Panc1 (cell line): ENCODE results near the gene CAMK4.

Source experiments
- POLR2AphosphoS5 ChIP-seq: IDR thresholded peaks from 2 replicates; pipeline ENCODE4 v1.6.1; 2012; ENCODE audit warnings: mild to moderate bottlenecking, low read depth, low read length, moderate library complexity
- SIN3A ChIP-seq: IDR thresholded peaks from 2 replicates; pipeline ENCODE4 v1.6.1; 2012; ENCODE audit warnings: low read depth, mild to moderate bottlenecking, low read length, moderate library complexity, borderline replicate concordance; ENCODE audit not compliant: insufficient read depth
- TCF7L2 ChIP-seq: IDR thresholded peaks from 2 replicates; pipeline ENCODE4 v1.6.1; 2011; ENCODE audit warnings: mild to moderate bottlenecking, low read depth, low read length, inconsistent platforms
- TF ChIP-seq, protein P1 (sequence below): fragments of 450-650 bp; IDR thresholded peaks from 2 replicates; pipeline ENCODE4 v1.5.1; 2017; ENCODE audit warnings: mild to moderate bottlenecking
- TF ChIP-seq, protein P2 (sequence below), 2 experiments: IDR thresholded peaks; 2 replicates each; pipeline ENCODE4 v1.6.1; 2011 to 2012; ENCODE audit warnings: low read depth in 2 of 2, control low read depth in 1 of 2, low read length in 1 of 2, mild to moderate bottlenecking in 1 of 2, moderate library complexity in 1 of 2; ENCODE audit not compliant: insufficient read depth in 1 of 2

DNA sequence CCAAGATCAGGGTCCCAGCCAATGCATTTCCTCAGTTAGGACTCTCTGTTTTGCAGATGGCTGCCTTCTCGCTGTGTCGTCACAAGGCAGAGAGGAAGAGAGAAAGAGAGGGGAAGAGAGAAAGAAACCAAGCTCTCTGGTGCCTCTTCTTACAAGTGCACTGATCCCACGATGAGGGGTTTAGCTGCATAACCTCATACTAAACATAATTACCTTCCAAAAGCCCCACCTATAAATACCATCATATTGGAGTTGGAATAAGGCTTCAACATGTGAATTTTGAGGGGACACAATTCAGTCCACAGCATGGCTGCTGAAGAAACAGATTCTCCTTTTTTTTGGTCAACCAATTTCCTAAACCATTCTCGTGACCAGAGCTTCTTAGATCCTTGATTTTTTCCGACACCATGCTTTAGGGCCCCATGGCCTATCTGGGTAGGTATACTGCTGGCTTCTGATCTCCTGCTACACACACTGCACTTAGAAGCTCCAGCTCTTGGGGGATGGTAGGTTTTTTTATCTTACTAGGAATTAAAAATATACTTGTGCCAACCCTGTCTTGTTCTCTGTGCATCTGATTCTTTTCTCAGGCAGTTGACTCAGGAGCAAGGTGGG is 5.1 kb downstream of the CAMK4 start:
- TF ChIP-seq SIN3A (no peak), TCF7L2 (no peak), POLR2AphosphoS5 (no peak)
- TF ChIP-seq, protein P1, sequence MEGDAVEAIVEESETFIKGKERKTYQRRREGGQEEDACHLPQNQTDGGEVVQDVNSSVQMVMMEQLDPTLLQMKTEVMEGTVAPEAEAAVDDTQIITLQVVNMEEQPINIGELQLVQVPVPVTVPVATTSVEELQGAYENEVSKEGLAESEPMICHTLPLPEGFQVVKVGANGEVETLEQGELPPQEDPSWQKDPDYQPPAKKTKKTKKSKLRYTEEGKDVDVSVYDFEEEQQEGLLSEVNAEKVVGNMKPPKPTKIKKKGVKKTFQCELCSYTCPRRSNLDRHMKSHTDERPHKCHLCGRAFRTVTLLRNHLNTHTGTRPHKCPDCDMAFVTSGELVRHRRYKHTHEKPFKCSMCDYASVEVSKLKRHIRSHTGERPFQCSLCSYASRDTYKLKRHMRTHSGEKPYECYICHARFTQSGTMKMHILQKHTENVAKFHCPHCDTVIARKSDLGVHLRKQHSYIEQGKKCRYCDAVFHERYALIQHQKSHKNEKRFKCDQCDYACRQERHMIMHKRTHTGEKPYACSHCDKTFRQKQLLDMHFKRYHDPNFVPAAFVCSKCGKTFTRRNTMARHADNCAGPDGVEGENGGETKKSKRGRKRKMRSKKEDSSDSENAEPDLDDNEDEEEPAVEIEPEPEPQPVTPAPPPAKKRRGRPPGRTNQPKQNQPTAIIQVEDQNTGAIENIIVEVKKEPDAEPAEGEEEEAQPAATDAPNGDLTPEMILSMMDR = no peak
- TF ChIP-seq, protein P2, sequence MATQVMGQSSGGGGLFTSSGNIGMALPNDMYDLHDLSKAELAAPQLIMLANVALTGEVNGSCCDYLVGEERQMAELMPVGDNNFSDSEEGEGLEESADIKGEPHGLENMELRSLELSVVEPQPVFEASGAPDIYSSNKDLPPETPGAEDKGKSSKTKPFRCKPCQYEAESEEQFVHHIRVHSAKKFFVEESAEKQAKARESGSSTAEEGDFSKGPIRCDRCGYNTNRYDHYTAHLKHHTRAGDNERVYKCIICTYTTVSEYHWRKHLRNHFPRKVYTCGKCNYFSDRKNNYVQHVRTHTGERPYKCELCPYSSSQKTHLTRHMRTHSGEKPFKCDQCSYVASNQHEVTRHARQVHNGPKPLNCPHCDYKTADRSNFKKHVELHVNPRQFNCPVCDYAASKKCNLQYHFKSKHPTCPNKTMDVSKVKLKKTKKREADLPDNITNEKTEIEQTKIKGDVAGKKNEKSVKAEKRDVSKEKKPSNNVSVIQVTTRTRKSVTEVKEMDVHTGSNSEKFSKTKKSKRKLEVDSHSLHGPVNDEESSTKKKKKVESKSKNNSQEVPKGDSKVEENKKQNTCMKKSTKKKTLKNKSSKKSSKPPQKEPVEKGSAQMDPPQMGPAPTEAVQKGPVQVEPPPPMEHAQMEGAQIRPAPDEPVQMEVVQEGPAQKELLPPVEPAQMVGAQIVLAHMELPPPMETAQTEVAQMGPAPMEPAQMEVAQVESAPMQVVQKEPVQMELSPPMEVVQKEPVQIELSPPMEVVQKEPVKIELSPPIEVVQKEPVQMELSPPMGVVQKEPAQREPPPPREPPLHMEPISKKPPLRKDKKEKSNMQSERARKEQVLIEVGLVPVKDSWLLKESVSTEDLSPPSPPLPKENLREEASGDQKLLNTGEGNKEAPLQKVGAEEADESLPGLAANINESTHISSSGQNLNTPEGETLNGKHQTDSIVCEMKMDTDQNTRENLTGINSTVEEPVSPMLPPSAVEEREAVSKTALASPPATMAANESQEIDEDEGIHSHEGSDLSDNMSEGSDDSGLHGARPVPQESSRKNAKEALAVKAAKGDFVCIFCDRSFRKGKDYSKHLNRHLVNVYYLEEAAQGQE (IDR thresholded peaks at IDR 0.05; ENCODE audit: insufficient read depth in 1 of 2, low read depth in 2 of 2, low read length in 1 of 2) = no peak
